WTC11 (cell line): ENCODE measurements around the gene WWC1. TPM values are rescaled to one million over a fixed set of nuclear protein-coding genes. Genes with fewer than 3 reads are reported as not detected.

Source experiments
- ATAC-seq: fragments of 200-7000 bp; cut with Tn5 transposase; 2 replicates; pipeline ENCODE4 v1.10.0; 2021; ENCODE audit warnings: mild to moderate bottlenecking, moderate library complexity
- CTCF ChIA-PET: fragments of 300-600 bp; sonication (Branson Sonifier 250); formaldehyde crosslinking; loops from one replicate; lab custom pipeline; 2021; ENCODE audit warnings: antibody characterized with exemption; lab: Charles Lee
- POLR2A ChIA-PET: fragments of 350-600 bp; sonication (Branson Sonifier 250); formaldehyde crosslinking; loops from one replicate; lab custom pipeline; 2021; ENCODE audit warnings: antibody characterized with exemption; lab: Charles Lee
- DNase-seq: peaks from one replicate; pipeline ENCODE4 v3.0.0; 2021; ENCODE audit warnings: low spot score
- H3K27ac Mint-ChIP-seq: 2 replicates; pipeline ENCODE4 v1.8.0; 2021; ENCODE audit warnings: mixed read lengths
- H3K27me3 Mint-ChIP-seq: 2 replicates; pipeline ENCODE4 v1.8.0; 2021; ENCODE audit warnings: low read depth, mild to moderate bottlenecking, moderate library complexity, mixed read lengths
- H3K36me3 Mint-ChIP-seq: 2 replicates; pipeline ENCODE4 v1.8.0; 2021; ENCODE audit warnings: mixed read lengths
- H3K4me1 Mint-ChIP-seq: 2 replicates; pipeline ENCODE4 v1.8.0; 2022; ENCODE audit warnings: mixed read lengths
- H3K4me3 Mint-ChIP-seq: 2 replicates; pipeline ENCODE4 v1.8.0; 2021; ENCODE audit warnings: mild to moderate bottlenecking, moderate library complexity, mixed read lengths
- H3K9me3 Mint-ChIP-seq: 2 replicates; pipeline ENCODE4 v1.8.0; 2021; ENCODE audit warnings: mixed read lengths
- ATF1 ChIP-seq: sonication (generic); formaldehyde crosslinking; IDR thresholded peaks from 2 replicates; pipeline ENCODE4 v1.8.1; 2023; ENCODE audit warnings: mild to moderate bottlenecking, moderate library complexity, missing genetic modification reagents
- ATF2 ChIP-seq: sonication (generic); formaldehyde crosslinking; IDR thresholded peaks from 2 replicates; pipeline ENCODE4 v1.8.1; 2022; ENCODE audit warnings: low read depth, missing genetic modification reagents, borderline replicate concordance
- CREM ChIP-seq: sonication (generic); formaldehyde crosslinking; IDR thresholded peaks from 2 replicates; pipeline ENCODE4 v1.8.1; 2022; ENCODE audit warnings: mild to moderate bottlenecking, missing genetic modification reagents, moderate library complexity
- ESRRA ChIP-seq: sonication (generic); formaldehyde crosslinking; IDR thresholded peaks from 2 replicates; pipeline ENCODE4 v1.8.1; 2022; ENCODE audit warnings: mild to moderate bottlenecking, missing genetic modification reagents, borderline replicate concordance
- FOXJ3 ChIP-seq: sonication (generic); formaldehyde crosslinking; IDR thresholded peaks from 2 replicates; pipeline ENCODE4 v1.9.0; 2021; ENCODE audit warnings: missing genetic modification reagents, mild to moderate bottlenecking, borderline replicate concordance
- FOXK1 ChIP-seq: sonication (generic); formaldehyde crosslinking; IDR thresholded peaks from 2 replicates; pipeline ENCODE4 v1.8.0; 2022; ENCODE audit warnings: mild to moderate bottlenecking, moderate library complexity, missing genetic modification reagents
- FOXP4 ChIP-seq: sonication (generic); formaldehyde crosslinking; IDR thresholded peaks from 2 replicates; pipeline ENCODE4 v1.8.0; 2022; ENCODE audit warnings: mild to moderate bottlenecking, missing genetic modification reagents
- HMGA2 ChIP-seq: fragments of 250-450 bp; sonication (Bioruptor Pico); IDR thresholded peaks from 2 replicates; pipeline ENCODE4 v1.4.0; 2021; ENCODE audit warnings: mild to moderate bottlenecking, moderate library complexity
- JAZF1 ChIP-seq: fragments of 250-450 bp; sonication (Bioruptor Pico); IDR thresholded peaks from 2 replicates; pipeline ENCODE4 v1.9.0; 2021; ENCODE audit warnings: moderate library complexity, mild to moderate bottlenecking, inconsistent platforms
- JUN ChIP-seq: sonication (generic); formaldehyde crosslinking; IDR thresholded peaks from 2 replicates; pipeline ENCODE4 v1.8.0; 2023; ENCODE audit warnings: mild to moderate bottlenecking, missing genetic modification reagents
- MXD4 ChIP-seq: fragments of 250-450 bp; sonication (Bioruptor Pico); IDR thresholded peaks from 2 replicates; pipeline ENCODE4 v1.8.0; 2021; ENCODE audit warnings: mild to moderate bottlenecking, moderate library complexity, borderline replicate concordance
- NFATC4 ChIP-seq: fragments of 250-450 bp; sonication (Bioruptor Pico); IDR thresholded peaks from 2 replicates; pipeline ENCODE4 v1.9.0; 2021; ENCODE audit warnings: mild to moderate bottlenecking
- NR3C1 ChIP-seq: sonication (generic); formaldehyde crosslinking; conservative IDR thresholded peaks from 2 replicates; pipeline ENCODE4 v1.8.1; 2023; ENCODE audit warnings: low read depth, mild to moderate bottlenecking, missing genetic modification reagents
- PRRX2 ChIP-seq: fragments of 250-450 bp; sonication (Bioruptor Pico); IDR thresholded peaks from 2 replicates; pipeline ENCODE4 v1.8.0; 2021; ENCODE audit warnings: mild to moderate bottlenecking
- ZBTB21 ChIP-seq: sonication (generic); formaldehyde crosslinking; IDR thresholded peaks from 2 replicates; pipeline ENCODE4 v1.8.1; 2023; ENCODE audit warnings: mild to moderate bottlenecking, missing genetic modification reagents, borderline replicate concordance
- ZNF121 ChIP-seq: sonication (generic); formaldehyde crosslinking; IDR thresholded peaks from 2 replicates; pipeline ENCODE4 v1.8.0; 2023; ENCODE audit warnings: missing genetic modification reagents
- ZNF281 ChIP-seq: sonication (generic); formaldehyde crosslinking; IDR thresholded peaks from 2 replicates; pipeline ENCODE4 v1.8.0; 2023; ENCODE audit warnings: mild to moderate bottlenecking, missing genetic modification reagents
- total RNA-seq: library from RNA; stranded (reverse); gene quantifications from 3 replicates; pipeline ENCODE4 v1.2.3, GENCODE V29; 2021
- TF ChIP-seq, protein P1 (sequence below): sonication (generic); formaldehyde crosslinking; IDR thresholded peaks from 2 replicates; pipeline ENCODE4 v1.8.1; 2023; ENCODE audit warnings: mild to moderate bottlenecking, missing genetic modification reagents
- TF ChIP-seq, protein P2 (sequence below): sonication (generic); formaldehyde crosslinking; IDR thresholded peaks from 2 replicates; pipeline ENCODE4 v1.8.1; 2022; ENCODE audit warnings: low read depth, mild to moderate bottlenecking, moderate library complexity, missing genetic modification reagents, borderline replicate concordance

Gene WWC1
- total RNA-seq, 1 experiment from 2014 or later, result 48.4 TPM

GRCh38 chr5:168432903-168433302 lies 141.5 kb downstream of the WWC1 start:
- peaks cover 47% of the 10 kb centered on the region for H3K36me3 Mint-ChIP-seq
- ATAC-seq (no peak), DNase-seq (no peak)
- ChIA-PET CTCF (no interaction called here), POLR2A (no interaction called here)
- H3K27ac Mint-ChIP-seq, result no peak overlapping the region
- peaks cover 11% of the 10 kb centered on the region for H3K4me1 Mint-ChIP-seq
- TF ChIP-seq JUN (CRISPR knock-in tag) (no peak), CREM (CRISPR knock-in tag) (no peak), NFATC4 (CRISPR knock-in tag) (no peak), FOXK1 (CRISPR knock-in tag) (no peak), ESRRA (CRISPR knock-in tag) (no peak), ATF1 (CRISPR knock-in tag) (no peak)
- H3K9me3 Mint-ChIP-seq, result no peaks in the 10 kb centered on the region
- H3K4me3 Mint-ChIP-seq, result no peak overlapping the region
- no peaks in the 10 kb centered on the region for H3K27me3 Mint-ChIP-seq

- Mint-ChIP-seq H3K4me3 (no peak overlapping the region), H3K27ac (no peak overlapping the region), H3K9me3 (no peaks in the 10 kb centered on the region), H3K27me3 (no peaks in the 10 kb centered on the region), H3K36me3 (peaks cover 45% of the 10 kb centered on the region), H3K4me1 (peaks cover 11% of the 10 kb centered on the region)
- ChIA-PET POLR2A (no interaction called here), CTCF (interaction anchor here (0.6 to 1.2 kb wide), 2 partner anchors 123 to 165 kb away, joined by 3 read pairs; no protein-coding TSS in a partner anchor)
- no peak for DNase-seq
- TF ChIP-seq, protein P1, sequence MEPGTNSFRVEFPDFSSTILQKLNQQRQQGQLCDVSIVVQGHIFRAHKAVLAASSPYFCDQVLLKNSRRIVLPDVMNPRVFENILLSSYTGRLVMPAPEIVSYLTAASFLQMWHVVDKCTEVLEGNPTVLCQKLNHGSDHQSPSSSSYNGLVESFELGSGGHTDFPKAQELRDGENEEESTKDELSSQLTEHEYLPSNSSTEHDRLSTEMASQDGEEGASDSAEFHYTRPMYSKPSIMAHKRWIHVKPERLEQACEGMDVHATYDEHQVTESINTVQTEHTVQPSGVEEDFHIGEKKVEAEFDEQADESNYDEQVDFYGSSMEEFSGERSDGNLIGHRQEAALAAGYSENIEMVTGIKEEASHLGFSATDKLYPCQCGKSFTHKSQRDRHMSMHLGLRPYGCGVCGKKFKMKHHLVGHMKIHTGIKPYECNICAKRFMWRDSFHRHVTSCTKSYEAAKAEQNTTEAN (CRISPR knock-in tag), result no peak
- TF ChIP-seq JAZF1 (no peak), ZNF121 (no peak), NR3C1 (CRISPR knock-in tag) (no peak), ZBTB21 (CRISPR knock-in tag) (no peak), FOXJ3 (no peak), MXD4 (CRISPR knock-in tag) (no peak), ZNF281 (CRISPR knock-in tag) (no peak), HMGA2 (CRISPR knock-in tag) (no peak), PRRX2 (CRISPR knock-in tag) (no peak), FOXP4 (CRISPR knock-in tag) (no peak), ATF2 (CRISPR knock-in tag) (no peak)
- TF ChIP-seq, protein P2, sequence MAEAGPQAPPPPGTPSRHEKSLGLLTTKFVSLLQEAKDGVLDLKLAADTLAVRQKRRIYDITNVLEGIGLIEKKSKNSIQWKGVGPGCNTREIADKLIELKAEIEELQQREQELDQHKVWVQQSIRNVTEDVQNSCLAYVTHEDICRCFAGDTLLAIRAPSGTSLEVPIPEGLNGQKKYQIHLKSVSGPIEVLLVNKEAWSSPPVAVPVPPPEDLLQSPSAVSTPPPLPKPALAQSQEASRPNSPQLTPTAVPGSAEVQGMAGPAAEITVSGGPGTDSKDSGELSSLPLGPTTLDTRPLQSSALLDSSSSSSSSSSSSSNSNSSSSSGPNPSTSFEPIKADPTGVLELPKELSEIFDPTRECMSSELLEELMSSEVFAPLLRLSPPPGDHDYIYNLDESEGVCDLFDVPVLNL (CRISPR knock-in tag), result no peak
- no peak for ATAC-seq
Measured at GRCh38 chr5:168434001-168434400, 142.6 kb downstream of the WWC1 start.
